ENCODE data around the gene IFNA14. TPM values are rescaled to one million over a fixed set of nuclear protein-coding genes. Genes with fewer than 3 reads are reported as not detected.
"Not testable (repeated sequence)": the region's sequence is repeated elsewhere in the genome, so short reads cannot be mapped to it uniquely, and the experiment has no call there.

The IFNA14 gene
- polyA plus RNA-seq, 3 donors, result not detected

GRCh38 chr9:21233258-21233657, 6.5 kb downstream of the IFNA14 start:
- no peak overlapping the region for H3K27ac ChIP-seq (ENCODE audit: low read depth, low read length)
- WGBS, 3 donors, result 89 to 100% (median 90%) methylated on average over 2 of the region's 2 CpGs

- no peak within 1 kb of the TSS for H3K27ac ChIP-seq (ENCODE audit: low read depth, low read length)
- WGBS, 3 donors, result 56 to 86% (median 84%) methylated on average over 2 of the region's 2 CpGs
These were observed 11.7 kb downstream of the IFNA14 start, which contains the start of gene IFNA17 for GRCh38 chr9:21228122-21228521. IFNA17 (minus strand) TSS chr9:21228222; CDS start chr9:21228173, 49 bp downstream.

GRCh38 chr9:21217211-21217610, 22.6 kb downstream of the IFNA14 start, which contains the start of gene IFNA16:
IFNA16 (minus strand) TSS chr9:21217311; CDS start chr9:21217305, 6 bp downstream.
- 58 to 90% (median 80%) methylated on average over 1 of the region's 1 CpG for WGBS, 3 donors
- not testable (repeated sequence) for H3K27ac ChIP-seq (ENCODE audit: low read depth, low read length)

- 34 to 44% (median 38%) methylated on average over 4 to 5 of the region's 5 CpGs for WGBS, 3 donors
- not testable (repeated sequence) for H3K27ac ChIP-seq (ENCODE audit: low read depth, low read length)
These were observed 26.1 kb downstream of the IFNA14 start for GRCh38 chr9:21213411-21214326.

GRCh38 chr9:21212160-21212559, 27.6 kb downstream of the IFNA14 start:
- H3K27ac ChIP-seq (ENCODE audit: low read depth, low read length), result not testable (repeated sequence)
- 49 to 67% (median 60%) methylated on average over 2 of the region's 2 CpGs for WGBS, 3 donors

GRCh38 chr9:21210782-21211181, 29.0 kb downstream of the IFNA14 start:
- H3K27ac ChIP-seq (ENCODE audit: low read depth, low read length), result not testable (repeated sequence)
- WGBS, 3 donors, result 80 to 86% (median 82%) methylated on average over 2 of the region's 2 CpGs

GRCh38 chr9:21210311-21210710, 29.5 kb downstream of the IFNA14 start:
- no peak overlapping the region for H3K27ac ChIP-seq (ENCODE audit: low read depth, low read length)
- WGBS, 3 donors, result 90 to 92% (median 91%) methylated on average over 7 of the region's 7 CpGs

GRCh38 chr9:21207043-21207442, 32.8 kb downstream of the IFNA14 start, which contains the start of gene IFNA10:
IFNA10 (minus strand) TSS chr9:21207143; CDS start chr9:21207097, 46 bp downstream.
- 62 to 97% (median 86%) methylated on average over 3 of the region's 3 CpGs for WGBS, 3 donors
- H3K27ac ChIP-seq (ENCODE audit: low read depth, low read length), result not testable (repeated sequence)

- no peak overlapping the region for H3K27ac ChIP-seq (ENCODE audit: low read depth, low read length)
These were observed 34.6 kb downstream of the IFNA14 start for GRCh38 chr9:21205204-21205603.

- WGBS, 3 donors, result 56 to 80% (median 78%) methylated on average over 4 of the region's 4 CpGs
These were observed 37.7 kb downstream of the IFNA14 start, which contains the start of gene IFNA7 for GRCh38 chr9:21202105-21202504. IFNA7 (minus strand) TSS chr9:21202205; CDS start chr9:21202165, 40 bp downstream.

GRCh38 chr9:21194867-21195776, 44.7 kb downstream of the IFNA14 start:
- WGBS, 3 donors, result 32 to 33% (median 33%) methylated on average over 6 of the region's 6 CpGs

More at GRCh38 chr9:21202105-21202504, 37.7 kb downstream of the IFNA14 start, which contains the start of gene IFNA7:
- not testable (repeated sequence) for H3K27ac ChIP-seq (ENCODE audit: low read depth, low read length)

More at GRCh38 chr9:21194867-21195776, 44.7 kb downstream of the IFNA14 start:
- H3K27ac ChIP-seq (ENCODE audit: low read depth, low read length), result not testable (repeated sequence)

Other genes with a start within 250 kb of the IFNA14 start
- 1 to 10 TPM in 2 of 3 donors, under 1 TPM in 1; 0.20 to 2.4 (median 1.1) TPM for gene HACD4, start 208.4 kb downstream of the IFNA14 start, polyA plus RNA-seq
- gene IFNB1, start 162.1 kb downstream of the IFNA14 start, polyA plus RNA-seq, result not detected
- gene IFNW1, start 98.2 kb downstream of the IFNA14 start, polyA plus RNA-seq, result not detected
- not detected for gene IFNA21, start 73.3 kb downstream of the IFNA14 start, polyA plus RNA-seq
- not detected for gene IFNA4, start 52.4 kb downstream of the IFNA14 start, polyA plus RNA-seq
- gene IFNA7, start 37.8 kb downstream of the IFNA14 start, polyA plus RNA-seq, result not detected
- not detected for gene IFNA10, start 32.9 kb downstream of the IFNA14 start, polyA plus RNA-seq
- not detected for gene IFNA16, start 22.7 kb downstream of the IFNA14 start, polyA plus RNA-seq
- not detected for gene IFNA17, start 11.8 kb downstream of the IFNA14 start, polyA plus RNA-seq
- gene IFNA5, start 65.3 kb upstream of the IFNA14 start, polyA plus RNA-seq, result not detected
- 1 to 10 TPM; 5.0 to 8.8 (median 7.8) TPM for gene KLHL9, start 95.4 kb upstream of the IFNA14 start, polyA plus RNA-seq
- not detected for gene IFNA6, start 110.9 kb upstream of the IFNA14 start, polyA plus RNA-seq
- not detected for gene IFNA13, start 128.1 kb upstream of the IFNA14 start, polyA plus RNA-seq
- gene IFNA2, start 145.4 kb upstream of the IFNA14 start, polyA plus RNA-seq, result under 1 TPM in 1 of 3 donors, not detected in 2; 0.56 TPM
- gene IFNA8, start 169.1 kb upstream of the IFNA14 start, polyA plus RNA-seq, result not detected
- gene IFNA1, start 200.4 kb upstream of the IFNA14 start, polyA plus RNA-seq, result not detected
- not detected for gene IFNE, start 242.3 kb upstream of the IFNA14 start, polyA plus RNA-seq